HG03196 (cell line): ENCODE results near the gene NUBPL.
"Not testable (repeated sequence)": the region's sequence is repeated elsewhere in the genome, so short reads cannot be mapped to it uniquely, and the experiment has no call there.

Source experiments
- ATAC-seq: cut with Tn5 transposase; IDR thresholded peaks from one replicate; pipeline ENCODE4 v1.9.1; 2021; ENCODE audit not compliant: unreplicated experiment

Gene NUBPL

DNA sequence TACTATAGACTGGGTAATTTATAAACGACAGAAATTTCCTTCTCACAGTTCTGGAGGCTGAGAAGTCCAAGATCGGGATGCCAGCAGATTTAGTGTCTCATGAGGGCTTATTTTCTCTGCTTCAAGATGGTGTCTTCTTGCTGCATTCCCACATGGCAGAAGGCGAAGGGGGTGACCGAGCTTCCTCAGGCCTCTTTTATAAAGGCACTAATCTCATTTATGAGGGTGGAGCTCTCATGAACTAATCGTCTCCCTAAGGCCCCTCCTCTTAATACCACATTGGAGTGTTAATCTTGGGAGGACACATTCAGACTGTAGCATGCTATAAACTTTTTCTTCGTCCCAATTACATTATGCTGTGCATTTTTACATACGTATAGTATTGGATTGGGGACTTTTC is 315.5 kb downstream of the NUBPL start:
- ATAC-seq = no peak

DNA sequence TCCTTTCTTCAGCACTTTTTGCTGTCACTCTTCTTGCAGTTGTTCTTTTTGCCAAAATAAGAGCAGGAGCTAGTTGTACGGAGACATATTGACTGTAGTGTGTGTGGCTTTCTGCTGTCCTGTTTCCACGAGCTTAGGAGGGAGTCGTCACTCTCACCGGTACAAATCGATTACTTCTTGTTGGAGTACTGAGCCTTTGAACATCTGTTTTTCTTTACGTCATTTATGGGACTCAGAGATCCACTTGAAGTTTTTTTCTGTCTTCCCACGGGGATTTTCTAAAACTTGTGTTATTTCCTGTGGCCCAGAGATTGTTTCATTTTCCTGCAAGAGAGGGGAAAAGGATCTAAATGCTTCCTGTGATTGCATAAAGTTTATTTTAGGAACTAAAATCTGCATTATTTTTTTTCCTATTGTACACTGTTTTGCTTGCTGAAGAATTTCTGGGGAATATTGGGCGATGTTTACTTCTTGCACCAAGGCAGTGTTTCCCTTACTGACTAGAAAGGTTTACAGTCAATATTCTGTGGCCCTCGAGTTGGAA is 316.1 kb downstream of the NUBPL start:
- no peak for ATAC-seq

DNA sequence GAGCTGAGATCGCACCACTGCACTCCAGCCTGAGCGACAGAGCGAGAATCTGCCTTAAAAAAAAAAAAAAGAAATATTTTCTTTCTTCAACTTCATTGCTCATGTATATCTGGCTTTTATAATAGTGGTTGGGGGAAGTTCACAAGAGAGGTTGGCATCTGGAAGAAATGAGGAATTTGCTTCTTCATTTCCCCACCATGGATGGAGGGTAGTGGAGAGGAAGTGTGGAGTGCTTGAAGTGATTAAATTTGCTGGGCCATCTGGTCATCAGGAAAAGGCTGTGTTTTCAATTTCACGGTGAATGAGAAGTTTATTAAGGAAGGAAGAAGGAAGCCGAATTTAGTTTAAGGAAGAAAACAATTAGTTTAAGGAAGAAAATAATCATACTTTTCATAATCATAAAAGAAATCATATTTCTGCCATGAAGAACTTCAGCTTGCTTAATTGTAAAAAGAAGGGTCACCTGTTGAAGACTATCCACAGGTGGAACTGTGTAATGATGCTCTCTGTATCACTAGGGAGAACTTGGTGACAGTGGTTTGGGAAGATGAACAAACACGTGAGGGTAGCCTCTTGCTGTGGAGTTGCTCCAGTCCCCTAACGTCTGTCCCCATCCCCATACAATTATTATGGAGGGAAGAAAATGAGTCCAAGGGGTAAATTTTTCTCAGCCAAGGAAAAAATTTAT is 318.6 kb downstream of the NUBPL start:
- no peak for ATAC-seq

DNA sequence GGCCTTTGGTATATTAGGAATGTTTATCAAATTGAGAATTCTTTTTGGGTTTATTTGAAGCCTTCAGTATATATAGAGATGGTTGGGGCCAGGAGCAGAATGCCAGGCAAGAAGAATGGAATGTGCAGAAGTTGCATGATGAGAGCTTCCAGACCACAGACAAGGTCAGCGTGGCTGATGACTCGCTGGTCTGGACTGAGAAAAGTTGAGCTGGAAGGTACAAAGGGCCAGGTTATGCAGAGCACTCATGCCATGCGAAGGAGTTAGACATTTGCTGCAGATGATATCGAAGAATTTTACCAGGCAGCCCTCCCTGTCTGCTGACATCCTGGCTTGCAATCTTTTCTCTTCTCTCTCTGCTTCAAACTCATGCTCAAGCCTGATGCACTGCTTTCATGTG is 319.7 kb downstream of the NUBPL start:
- no peak for ATAC-seq

DNA sequence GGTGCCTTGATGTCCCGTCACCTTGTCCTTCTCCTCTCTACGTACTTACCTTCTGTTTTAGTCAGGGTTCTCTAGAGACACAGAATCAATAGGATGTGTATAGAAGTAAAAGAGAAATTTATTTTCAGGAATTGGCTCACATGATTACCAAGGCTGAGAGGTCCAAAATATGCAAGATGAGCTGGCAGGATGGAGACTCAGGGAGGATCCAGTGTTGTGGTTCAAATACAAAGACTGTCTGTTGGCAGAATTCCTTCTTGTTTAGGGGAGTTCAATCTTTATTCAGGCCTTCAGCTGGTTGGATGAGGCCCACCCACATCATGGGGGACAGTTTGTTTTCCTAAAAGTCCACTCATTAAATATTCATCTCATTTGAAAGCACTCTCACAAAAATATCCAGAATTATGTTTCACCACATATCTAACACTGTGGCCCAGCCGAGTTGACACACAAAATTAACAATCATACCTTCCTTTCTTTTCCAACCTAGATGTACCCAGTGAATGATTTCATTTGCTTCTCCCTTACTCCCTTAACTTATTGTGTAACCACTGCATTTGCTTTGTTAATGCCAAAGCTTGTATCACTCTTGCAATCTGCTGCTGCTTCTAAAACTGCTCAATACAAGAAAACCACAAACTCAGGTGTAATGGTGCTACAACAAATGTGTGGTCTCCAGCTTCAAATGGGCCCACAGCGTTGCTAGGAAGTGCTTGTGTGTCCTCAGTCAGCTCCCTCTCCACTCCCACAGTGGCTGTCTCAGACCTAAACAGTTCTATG is 320.5 kb downstream of the NUBPL start:
- ATAC-seq = no peak

DNA sequence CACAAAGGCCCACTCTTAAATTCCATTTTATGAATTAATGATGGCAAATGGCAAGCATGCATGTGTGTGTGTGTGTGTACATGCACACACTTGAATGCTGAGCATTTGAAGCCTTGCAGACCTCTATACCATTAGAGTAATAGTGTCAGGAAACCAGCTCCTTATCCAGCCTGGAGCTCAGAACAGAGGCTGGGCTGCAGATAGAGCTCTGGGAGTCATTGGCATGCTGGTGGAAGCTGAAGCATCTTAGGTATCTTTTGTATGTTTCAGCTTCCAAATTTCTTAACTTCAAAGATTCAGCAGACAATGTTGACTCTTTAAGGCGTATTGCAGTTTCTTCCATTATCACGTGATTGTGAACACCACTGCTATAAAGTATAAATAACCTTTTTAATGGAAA is 323.0 kb downstream of the NUBPL start:
- no peak for ATAC-seq

DNA sequence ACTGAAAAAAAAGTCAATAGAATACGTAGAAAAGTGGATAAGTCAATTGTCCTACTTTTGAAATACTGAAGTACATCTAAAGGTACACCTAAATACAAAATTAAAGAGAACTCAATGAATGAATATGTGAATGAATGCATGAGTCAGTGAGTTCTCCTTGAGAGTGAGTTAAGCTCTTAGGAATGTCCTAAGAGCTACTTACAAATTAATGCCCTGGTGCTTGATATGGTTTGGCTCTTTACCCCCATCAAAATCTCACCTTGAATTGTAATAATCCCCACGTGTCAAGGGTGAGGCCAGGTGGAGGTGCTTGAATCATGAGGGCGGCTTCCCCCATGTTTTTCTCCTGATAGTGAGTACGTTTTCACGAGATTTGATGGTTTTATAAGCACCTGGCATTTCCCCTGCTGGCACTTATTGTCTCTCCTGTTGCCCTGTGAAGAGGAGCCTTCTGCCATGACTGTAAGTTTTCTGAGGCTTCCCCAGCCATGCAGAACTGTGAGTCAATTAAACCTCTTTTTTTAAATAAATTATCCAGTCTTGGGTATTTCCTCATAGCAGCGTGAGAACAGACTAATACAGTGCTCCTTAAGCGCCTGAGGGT is 323.7 kb downstream of the NUBPL start:
- no peak for ATAC-seq

DNA sequence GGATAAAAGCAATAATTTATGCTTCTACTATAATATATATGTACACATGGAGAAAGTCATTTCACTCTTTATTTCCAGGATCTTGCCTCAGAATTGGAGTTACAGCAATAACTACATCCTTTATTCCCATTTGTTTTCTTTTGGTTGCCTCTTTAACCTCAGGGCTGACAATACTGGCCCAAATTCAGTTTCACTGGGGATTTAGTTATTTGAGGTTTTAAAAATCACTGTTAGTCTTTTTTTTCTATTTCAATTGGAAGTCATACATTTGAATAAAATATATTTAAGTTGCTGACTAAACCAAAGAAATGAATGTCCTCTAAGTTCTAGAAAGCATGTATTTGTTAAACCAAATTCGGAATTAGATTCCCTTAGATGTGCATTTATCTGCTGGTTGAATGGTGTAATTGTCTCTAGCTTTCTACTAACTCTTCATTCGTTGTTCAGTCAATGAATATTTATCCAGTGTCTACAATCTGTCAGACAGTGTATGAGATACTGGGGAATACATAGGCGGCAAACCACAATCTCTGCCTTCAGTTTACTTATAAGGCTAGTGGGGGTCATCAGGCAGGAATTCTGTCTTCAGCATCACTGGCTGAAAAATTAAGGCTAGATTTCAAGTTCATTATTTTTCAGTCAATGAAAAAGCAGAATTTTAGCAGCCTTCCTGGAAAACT is 325.1 kb downstream of the NUBPL start:
- no peak for ATAC-seq

DNA sequence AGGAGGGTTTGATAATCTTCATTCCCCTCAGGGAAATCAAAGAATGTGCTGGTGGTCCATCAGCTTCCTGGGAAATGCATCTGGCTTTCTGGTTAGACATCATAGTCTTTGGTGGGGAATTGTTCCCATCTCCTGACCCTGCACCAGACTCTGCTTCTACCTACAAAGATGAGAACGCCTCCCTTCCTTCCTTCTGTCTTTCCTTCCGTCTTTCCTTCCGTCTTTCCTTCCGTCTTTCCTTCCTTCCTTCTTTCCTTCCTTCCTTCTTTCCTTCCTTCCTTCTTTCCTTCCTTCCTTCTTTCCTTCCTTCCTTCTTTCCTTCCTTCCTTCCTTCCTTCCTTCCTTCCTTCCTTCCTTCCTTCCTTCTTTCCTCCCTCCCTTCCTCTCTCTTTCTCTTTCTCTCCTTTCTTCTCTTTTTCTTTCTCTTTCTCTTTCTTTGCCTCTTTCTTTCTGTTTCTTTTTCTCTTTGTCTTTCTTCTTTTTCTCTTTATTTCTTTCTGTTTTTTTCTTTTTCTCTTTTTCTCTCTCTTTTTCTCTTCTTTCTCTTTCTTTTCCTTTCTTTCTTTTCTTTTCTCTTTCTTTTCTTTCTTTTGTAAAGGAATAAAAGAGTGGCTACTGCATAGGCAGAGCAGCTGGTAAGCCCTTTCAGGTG is 326.9 kb downstream of the NUBPL start:
- ATAC-seq = no peak

DNA sequence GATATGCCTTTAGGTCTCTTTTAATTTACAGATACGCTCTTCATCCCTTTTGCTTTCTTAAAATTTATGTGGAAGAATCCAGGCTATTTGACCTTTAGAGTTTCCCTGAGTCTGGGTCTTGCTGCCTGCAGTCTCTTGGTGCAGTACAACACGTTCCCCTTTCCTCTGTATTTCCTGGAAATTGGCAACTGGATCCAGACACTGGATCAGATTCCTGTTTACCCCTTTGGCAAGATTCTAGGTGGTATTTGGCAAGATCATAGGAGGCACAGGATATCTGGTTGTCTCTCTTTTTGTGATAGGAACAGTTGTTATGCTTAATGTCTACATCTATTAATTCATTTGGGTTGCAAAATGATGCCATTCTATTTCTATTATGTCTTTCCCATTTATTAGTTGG is 328.1 kb downstream of the NUBPL start:
- ATAC-seq = no peak

DNA sequence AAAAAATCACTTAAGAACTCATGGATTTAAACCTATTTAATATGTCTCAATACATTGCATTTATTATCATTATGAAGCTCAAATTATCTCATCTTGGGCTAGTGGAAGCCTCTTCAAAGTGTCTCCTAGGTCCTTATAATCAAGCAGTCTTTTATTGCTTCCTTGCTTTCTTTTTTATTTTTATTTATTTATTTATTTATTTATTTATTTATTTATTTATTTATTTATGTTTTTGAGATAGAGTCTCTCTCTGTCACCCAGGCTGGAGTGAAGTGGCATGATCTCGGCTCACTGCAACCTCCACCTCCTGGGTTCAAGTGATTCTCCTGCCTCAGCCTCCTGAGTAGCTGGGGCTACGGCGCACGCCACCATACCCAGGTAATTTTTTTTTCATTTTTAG is 329.0 kb downstream of the NUBPL start:
- ATAC-seq = not testable (repeated sequence)

DNA sequence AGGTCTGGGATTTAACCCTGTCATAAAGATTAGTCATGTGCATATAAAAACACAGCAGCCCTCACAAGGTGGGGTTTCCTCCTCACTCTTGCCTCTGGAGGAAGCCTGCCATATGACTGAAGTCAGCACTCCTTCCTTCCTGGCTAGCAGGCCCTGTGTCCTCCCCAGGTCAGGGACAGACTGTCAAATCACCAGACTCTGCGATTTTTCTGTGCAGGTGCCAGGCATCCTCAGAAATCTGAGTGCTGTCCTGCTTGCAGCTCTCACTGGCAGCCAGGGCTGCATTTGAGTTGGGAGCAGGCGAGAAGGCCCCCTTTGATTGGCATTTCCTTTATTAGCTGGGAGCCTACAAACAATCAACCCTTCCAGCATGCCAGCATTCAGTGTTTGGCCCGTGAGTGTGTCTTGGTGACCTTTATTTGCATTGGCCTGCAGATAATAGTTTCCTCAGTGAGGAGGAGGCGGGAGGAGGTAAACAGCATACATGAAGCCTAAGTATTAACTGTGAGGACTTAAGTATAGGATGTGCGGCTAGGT is 332.1 kb downstream of the NUBPL start:
- no peak for ATAC-seq

DNA sequence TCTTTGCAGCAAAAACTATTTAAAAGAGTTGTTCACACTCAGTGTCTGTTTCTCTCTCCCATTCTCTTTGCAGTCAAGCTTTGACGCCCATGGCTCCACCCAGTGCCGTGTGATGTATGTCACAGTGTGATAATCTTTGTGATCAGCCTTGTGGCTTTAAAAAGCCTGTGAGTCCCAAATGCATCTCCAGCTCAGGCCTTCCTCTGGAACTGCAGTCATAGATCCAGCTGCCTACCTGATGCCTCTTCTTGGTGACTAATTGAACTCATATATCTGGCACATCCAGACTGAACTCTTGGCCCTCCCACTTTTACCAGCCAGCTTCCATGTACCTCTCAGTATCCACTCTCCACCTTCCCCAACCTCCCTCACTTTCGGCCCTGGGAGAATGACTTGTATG is 333.1 kb downstream of the NUBPL start:
- no peak for ATAC-seq

DNA sequence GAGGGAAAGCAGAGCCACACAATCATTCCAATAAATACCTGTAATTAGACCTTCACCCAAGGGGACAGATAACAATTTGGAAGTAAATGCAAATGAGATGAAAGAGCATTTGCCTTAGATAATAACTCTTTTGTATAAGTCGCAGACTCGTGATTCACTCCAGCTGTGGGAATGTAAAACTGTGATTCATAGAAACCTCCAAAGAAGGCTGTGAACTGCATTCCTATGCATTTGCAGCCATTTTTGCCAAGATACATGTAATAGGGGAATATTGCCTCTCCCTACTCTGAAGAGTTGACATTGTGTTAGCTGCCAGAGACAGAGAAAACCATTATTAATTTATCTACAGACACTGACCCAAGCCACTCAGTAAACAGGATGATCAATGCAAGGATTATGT is 334.0 kb downstream of the NUBPL start:
- no peak for ATAC-seq

DNA sequence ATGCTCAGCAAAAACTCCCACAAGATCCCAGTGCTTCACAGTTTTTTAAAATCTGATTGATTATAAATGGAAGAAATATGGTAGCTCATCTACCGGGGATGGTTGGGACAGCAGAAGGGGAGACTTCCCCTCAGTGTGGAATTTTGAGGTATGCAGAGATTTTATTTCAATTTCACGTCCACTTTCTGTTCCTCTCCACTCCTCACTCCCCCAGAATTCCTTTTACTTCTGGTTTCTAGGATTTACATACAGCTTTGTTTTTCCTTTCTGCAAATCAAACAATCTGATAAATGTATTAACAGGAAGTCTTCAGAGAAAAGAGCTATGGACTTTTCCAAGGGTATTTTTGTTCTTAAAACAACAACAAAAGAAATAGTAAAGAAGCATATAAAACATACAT is 334.4 kb downstream of the NUBPL start:
- no peak for ATAC-seq

DNA sequence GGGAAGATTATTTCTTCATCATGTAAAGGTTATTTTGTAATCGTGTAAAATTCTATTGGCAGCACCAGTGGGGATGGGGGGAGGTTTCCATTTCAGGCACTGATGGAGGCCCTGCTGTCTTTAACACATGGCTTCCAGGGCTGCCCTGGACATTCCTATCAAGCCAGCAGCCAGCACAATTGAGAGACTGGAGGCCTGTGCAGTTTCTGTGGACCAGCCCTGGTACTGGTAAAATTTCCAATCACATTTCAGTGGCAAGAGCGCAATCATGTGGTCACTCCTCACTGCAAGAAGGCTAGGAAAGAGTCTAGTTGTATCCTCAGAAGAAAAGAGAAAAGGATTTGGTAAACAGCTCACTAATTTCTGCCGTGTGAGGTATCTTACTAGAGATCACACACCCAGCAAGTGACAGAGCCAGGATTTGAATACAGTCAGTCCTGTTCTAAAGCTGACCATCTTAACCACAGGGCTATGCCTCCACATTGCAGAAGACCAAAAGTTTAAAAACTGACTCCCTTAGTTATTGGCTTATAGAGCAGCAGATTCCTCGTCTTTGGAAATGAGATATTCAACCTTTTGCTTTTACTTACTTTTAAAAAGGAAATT is 336.5 kb downstream of the NUBPL start:
- no peak for ATAC-seq

DNA sequence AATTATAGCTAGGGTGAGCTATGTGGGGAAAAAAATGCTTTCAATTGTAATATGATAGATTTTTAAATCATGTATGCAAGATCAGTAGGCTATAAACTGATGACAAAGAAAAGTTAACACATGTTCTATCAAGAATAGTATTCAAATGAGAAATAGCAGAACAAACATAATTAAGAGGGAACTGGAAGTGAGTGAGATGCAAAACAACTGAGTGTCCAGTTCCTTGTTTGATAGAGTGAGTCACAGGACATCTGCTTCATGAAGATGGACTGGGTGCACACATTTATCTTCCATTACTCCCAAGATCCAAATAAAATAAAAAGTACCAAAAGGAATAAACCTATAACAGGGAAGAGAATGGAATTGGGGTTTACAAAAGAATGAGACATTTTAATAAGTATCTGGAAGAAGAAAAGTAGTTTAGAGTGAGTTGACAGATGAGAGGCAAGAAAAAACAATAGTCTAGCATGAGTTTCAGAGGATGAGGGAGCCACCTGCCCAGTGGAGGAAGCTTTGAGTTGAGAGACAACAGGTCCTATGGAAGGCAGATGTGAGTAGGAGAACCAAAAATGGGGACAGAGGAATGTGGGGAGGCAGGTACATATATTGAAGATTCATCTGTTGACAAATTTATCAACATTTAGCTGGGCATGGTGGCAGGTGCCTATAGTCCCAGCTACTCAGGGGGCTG is 337.8 kb downstream of the NUBPL start:
- ATAC-seq = no peak

DNA sequence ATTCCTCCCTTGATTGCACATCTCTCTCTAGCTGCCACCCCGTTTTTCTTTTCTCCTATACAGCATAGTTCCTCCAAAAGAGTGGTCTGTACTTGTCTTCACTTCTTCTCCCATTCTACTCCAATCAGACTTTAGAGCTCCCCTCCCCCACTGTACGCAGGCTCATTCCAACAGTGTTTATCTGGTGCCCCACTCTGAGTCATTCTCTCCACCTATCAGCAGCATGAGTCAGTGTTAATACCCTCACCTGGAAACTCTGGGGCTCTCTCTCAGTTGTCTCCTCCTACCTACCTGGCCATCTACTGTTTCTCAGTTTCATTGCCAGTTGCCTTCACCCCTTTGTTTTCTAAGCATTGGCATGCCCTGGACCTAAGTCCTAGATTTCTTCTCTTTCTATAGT is 340.8 kb downstream of the NUBPL start:
- ATAC-seq = no peak

DNA sequence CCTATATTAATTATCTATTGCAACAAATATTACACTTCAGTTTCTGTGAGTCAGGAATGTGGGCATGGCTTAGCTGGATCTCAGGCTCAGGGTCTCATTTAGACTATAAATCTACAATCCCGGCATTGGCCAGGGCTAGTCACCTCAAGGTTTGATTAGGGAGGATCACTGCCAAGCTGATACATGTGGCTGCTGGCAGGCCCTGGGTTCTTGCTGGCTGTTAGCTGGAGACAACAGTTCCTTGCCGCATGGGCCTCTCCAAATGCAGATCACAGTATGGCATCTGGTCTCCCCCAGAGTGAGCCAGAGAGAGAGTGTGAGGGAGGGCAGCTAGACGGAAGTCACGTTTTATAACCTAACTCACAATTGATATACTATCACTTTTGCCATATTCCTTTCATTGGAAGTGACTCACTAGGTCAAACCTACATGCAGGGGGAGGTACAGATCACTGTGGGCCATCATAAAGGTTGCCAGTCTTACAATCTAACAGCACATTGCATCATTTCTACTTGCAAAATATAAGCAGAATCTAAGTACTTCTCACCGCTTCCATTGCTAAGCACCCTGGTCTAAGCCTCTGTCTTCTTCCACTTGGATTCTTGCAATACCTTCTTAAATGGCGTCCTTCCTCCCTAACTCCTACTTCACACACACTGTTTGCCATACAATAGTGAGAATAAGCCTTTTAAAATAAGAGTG is 341.9 kb downstream of the NUBPL start:
- no peak for ATAC-seq
